Pons (tissue), 1 donor: ENCODE results near the gene ZNF511.
A peak's percentile ranks its signal among the peaks of the same experiment; 100 is the strongest.

Source experiments
- DNase-seq: peaks from one replicate; pipeline ENCODE4 v3.0.0-alpha.2; 2016; ENCODE audit warnings: low spot score

The ZNF511 gene

GRCh38 chr10:133292919-133293809 is 15.6 kb upstream of the ZNF511 start:
- no peak for DNase-seq

GRCh38 chr10:133293810-133294119 is 14.9 kb upstream of the ZNF511 start:
- DNase-seq, result no peak

DNA sequence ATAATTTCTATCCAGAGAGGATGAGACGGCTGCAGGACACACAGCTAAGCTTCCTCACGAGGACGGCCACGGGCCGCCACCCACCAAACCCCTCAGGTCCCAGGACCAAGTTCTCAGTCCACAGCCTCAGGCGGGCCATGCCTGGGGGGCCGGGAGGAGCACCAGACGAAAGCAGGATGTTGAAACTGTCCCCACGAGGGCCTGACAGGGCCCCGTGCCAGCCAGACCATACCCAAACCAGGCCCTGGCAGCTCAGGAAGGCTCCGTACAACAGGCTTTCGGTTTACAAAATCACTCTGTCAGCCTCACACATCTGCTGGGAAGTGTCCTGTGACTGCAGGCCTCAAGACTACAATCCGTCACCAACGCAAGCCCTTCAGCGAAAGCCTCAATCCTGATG is 14.5 kb upstream of the ZNF511 start:
- DNase-seq, result peak; percentile 49

- DNase-seq, result no peak
These were observed 13.0 kb upstream of the ZNF511 start for GRCh38 chr10:133295426-133296320.

DNA sequence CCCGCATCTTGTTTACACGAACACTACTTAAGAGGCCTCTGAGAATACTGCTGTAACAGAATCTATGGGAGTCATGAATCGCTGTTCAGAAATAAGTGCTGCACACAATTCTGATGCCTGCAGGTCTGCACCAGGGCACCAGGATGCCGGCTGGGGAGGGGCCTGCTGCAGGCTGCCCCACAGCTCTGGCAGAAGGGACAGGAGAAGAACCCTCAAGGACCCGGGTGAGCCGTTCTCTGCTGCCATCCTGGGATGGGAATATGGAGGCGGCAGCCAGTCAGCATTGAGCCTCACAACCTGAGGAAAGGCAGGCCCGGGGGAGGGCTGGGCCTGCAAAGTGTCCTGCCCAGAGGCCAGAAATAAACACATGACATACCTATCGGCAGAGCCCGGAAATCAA is 11.2 kb upstream of the ZNF511 start:
- no peak for DNase-seq

GRCh38 chr10:133298466-133298865 is 10.2 kb upstream of the ZNF511 start:
- no peak for DNase-seq

DNA sequence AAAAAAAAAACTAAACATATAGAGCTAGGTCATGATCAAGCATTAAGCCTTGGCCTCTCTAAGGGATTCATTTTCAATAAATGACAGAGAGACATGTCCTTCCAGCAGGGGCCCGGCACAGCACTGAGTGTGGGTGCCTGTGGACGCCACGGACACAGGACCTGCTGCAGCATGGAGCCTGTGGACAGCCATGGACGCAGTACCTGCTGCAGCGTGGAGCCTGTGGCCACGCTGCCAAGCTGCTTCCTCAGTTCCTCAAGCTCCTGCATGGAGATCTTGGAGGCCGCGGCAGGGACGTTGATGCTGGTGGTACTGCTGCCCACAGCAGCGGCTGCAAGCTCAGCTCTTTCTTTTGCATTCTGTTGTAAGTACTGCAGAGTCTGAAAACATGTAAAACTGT is 9.5 kb upstream of the ZNF511 start:
- no peak for DNase-seq

GRCh38 chr10:133299738-133300137 is 9.0 kb upstream of the ZNF511 start:
- DNase-seq, result no peak

- no peak for DNase-seq
These were observed 6.5 kb upstream of the ZNF511 start for GRCh38 chr10:133302230-133302629.

- no peak for DNase-seq
These were observed 5.5 kb upstream of the ZNF511 start for GRCh38 chr10:133303206-133303605.

DNA sequence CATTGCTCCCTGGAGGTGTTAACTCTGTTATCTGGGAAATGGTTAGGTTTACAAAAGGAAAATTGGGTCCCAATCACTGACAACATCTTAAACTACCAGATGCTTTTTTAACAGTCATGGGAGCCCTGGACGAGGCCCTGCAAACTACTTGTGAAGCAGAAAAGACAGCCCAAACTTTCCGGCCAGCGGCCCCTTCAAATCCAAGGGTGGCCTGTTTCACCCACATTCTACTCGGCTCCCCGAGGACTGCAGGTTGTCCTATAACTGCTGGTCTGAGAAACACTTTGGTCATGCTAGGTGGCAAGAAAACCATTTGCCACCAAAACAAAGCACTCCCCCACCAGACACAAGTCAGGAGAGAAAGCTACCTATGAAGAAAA is 2.6 kb upstream of the ZNF511 start:
- no peak for DNase-seq

- DNase-seq, result no peak
These were observed 1.8 kb upstream of the ZNF511 start for GRCh38 chr10:133306941-133307379.

DNA sequence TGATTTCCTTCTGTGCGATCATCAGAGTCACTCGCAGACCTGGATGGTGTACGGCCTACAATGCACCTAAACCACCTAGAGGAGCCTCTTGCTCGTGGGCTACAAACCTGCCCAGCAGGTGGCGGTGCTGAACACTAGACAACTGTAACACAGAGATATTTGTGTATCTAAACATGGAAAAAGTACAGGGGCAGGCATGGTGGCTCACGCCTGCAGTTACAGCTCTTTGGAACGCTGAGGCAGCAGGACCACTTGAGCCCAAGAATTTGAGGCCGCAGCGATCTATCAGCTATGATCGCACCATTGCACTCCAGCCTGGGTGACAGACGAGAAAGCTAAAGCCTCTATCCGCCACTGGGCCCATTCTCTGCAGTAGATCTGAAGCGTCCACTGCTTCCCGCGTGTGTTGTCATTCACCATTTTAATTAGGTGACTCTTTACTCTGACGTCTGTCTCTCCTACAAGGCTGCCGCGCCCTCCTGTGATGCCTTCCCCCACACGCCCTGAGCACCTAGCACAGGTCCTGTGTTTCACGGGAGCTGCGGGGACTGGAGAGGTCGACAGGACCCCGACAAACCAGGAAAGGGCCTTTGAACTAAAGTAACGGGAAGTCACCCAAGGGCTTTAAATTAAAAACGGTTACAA is 816 bp upstream of the ZNF511 start:
- no peak for DNase-seq

- peak; percentile 84 for DNase-seq
These were observed 496 bp downstream of the ZNF511 start for GRCh38 chr10:133309100-133309719.

DNA sequence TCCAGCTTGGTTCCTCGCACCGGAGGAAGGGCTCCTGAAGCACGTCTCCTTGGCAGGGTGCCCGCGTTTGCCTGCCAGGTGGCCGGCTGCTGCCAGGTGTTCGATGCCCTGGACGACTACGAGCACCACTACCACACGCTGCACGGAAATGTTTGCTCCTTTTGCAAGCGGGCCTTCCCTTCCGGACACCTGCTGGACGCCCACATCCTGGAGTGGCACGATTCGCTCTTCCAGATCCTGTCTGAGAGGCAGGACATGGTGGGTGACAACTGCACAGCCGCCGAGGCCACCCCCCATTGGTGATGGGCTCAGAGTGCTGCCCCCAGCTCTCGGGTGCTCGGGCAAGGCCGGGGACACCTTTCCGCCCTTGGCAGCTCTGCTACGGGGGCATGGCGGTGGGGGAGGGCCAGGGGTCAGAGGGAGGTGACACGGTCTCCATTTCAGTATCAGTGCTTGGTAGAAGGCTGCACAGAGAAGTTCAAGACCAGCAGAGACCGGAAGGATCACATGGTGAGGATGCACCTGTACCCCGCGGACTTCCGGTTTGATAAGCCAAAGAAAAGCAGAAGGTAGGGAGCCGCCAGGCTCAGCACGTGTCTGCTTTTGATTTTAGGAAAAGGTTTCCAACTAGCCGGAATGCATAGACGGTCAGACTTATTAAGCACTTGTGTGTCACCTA is 1.1 kb downstream of the ZNF511 start:
- no peak for DNase-seq

GRCh38 chr10:133310399-133310755 is 1.7 kb downstream of the ZNF511 start:
- DNase-seq, result no peak

DNA sequence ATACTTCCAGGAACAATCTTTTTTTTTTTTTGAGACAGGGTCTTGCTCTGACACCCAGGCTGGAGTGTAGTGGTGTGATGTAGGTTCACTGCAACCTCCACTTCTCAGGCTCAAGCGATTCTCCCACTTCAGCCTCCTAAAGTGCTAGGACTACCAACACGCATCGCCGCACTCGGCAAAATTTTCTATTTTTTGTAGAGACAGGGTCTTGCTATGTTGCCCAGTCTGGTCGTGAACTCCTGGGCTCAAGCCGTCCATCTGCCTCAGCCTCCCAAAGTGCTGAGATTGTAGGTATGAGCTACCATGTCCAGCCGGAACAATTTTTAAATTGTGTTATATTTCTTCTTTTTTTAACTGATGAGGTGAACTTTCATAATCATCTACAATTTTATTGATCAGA is 2.1 kb downstream of the ZNF511 start:
- no peak for DNase-seq

- DNase-seq, result no peak
These were observed 2.9 kb downstream of the ZNF511 start for GRCh38 chr10:133311570-133311969.

GRCh38 chr10:133312016-133312768 is 3.5 kb downstream of the ZNF511 start:
- DNase-seq, result no peak

DNA sequence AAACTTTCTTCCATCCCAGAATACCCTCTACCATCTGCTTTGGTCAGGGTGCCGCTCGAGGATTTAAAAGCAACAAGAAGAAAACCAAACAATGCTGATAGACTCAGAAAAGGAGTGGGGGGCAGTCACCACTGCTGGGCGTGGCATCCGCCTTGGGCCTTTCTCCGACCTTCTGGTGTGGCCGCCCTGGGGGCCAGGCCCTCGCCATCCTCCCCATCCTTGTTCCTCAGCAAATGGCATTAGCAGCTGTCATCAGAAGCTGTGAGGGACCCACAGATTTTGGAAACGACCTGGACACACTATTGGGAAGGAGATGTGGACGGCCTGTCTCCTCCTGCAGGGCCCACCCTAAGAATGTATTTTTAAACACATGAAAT is 4.0 kb downstream of the ZNF511 start:
- no peak for DNase-seq

DNA sequence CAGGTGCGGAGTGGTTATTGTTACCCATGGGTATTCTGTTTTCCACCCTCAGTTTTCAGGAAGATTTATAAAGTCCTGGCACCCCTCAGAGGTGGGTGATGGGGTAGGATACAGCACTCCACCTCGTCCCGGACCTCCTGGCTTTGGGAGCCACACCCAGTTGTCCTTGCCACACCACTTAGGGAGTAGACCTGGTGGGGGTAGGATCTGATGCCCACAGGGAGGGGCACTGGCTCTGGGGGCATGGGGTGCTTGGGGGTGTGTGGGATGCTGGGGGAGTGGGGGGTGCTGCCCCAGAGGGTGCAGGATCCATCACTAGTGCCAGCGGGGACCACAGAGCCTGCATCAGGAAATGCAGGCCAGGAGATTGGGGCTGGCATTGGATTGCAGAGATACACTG is 4.5 kb downstream of the ZNF511 start:
- no peak for DNase-seq
